HG03064 (cell line): ENCODE results near the gene PWWP2B.

ENCODE experiments used
- ATAC-seq: cut with Tn5 transposase; IDR thresholded peaks from one replicate; pipeline ENCODE4 v1.9.1; 2021; ENCODE audit warnings: low read depth; ENCODE audit not compliant: unreplicated experiment

The PWWP2B gene

GRCh38 chr10:132416566-132417256 is 19.7 kb downstream of the PWWP2B start:
- ATAC-seq: no peak

DNA sequence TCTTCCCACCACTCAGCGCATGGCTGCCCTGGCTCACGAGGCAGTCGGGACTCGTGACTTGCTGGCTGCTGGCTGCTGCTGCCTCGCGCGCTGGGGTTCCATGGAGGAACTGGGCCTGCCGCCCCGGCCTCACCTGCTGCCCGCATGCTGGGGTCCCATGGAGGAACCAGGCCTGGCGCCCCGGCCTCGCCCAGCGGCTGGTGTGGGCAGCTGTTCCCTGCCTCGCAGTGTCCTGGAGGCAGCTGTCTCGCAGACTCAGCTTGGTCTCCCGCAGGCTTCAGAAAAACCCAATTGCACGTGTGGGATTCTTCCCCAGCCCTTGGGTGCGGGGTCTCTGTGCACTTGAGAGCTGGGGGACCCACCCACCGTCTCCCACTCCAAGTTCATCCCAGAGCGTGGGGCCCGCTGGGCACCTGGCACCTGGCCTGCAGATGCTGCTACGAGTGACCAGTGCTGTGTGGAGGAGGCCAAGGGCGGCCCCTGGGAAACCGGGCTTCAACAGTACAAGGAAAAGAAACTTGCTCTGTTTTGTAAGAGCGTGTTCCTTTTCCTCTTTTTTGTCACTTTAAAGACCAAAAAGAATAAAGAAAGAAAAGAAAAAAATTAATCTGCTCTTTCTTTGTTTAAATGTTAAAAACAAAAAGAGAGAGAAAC is 20.4 kb downstream of the PWWP2B start:
- ATAC-seq: no peak

DNA sequence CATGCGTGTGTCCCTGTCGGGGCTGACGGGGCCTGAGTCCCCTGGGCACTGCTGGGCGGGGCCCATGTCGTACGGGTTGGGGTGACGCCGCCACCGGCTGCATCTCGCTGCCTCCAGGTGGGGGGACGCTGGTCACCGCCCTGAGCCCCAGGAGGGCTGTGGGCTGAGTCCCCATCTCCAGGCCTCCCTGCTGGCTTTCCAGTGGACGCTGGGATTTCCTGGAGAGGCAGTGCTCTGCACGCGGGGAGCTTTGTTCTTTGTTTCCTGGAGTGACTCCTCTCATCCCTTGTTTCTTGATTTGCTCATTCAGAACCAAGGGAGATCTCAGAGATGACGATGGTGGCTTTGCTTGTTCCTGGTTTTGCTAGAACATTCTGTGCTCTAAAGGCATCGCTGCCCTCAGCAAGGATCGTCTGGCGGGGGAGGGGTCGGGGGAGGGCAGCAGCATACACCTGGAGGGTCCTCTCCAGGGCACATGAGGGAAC is 21.0 kb downstream of the PWWP2B start:
- no peak for ATAC-seq

GRCh38 chr10:132418527-132419416 is 21.8 kb downstream of the PWWP2B start:
- no peak for ATAC-seq

- no peak for ATAC-seq
These were observed 22.8 kb downstream of the PWWP2B start for GRCh38 chr10:132419538-132420468.

DNA sequence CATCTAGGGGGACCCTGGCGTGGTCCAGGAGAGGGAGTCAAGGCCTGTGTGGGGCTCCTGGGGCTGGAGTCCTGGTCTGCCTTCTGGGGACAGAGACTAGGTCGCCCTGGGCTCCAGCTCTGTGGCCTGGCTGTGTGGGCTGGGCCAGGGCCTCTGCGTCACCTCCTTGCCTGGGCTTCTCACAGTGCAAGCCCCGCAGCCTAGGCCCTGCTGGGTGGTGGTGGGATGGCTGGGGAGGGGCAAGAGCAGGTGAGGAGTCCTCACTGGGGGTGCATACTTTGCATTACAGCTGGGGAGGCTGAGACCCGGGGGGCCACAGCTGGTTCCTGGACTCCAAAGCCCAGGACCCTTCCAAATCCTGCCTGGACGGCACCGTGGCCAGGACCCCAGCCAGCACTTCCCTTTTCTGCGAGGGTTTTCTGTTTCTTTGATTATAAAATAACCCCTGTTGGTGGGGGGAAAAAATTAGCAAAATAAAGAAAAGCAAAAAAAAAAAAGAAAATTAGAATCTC is 23.5 kb downstream of the PWWP2B start:
- ATAC-seq: no peak

GRCh38 chr10:132420981-132421846 is 24.2 kb downstream of the PWWP2B start:
- peak; percentile 47 for ATAC-seq

DNA sequence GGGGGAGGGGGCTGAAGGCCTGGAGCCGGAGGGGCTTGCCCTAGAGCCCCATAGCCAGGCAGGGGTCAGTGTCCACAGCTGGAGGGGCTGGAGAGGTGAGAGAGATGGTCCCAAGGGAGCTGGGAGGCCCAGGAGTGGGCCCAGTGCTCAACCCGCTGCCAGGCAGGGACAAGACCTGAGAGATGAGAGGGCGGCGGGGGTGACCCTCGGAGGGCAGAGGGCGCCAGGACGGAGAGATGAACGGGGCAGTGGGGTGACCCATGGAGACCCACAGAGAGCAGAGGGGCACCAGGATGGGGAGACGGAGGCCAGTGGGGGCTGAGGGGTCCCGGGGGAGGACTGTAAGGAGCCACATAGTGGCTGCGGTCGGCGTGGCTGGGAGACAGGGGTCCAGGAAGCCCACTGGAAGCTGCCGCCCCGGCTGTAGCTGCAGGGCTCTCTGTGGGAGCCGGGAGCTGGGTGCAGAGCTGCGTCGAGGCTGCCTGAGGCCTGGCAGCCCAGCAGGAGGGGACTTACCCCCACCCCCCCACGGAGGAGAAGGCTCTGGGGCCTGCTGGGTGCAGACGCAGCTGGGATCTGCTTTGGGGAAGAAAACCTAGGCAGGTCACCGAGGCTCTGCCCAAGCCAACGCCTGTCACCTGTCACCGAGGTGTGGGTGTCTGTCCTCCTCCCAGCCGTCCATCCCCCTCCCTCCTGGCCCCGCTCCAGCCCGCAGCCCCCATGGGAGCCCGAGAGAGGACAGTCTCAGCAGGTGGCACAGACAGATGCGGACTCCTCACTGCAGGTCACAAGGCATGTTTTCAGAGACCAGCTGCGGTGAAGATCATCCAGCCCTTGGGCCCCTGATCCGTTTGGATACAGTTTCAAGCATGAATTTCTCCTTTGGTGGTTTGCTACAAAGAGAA is 25.1 kb downstream of the PWWP2B start:
- no peak for ATAC-seq

DNA sequence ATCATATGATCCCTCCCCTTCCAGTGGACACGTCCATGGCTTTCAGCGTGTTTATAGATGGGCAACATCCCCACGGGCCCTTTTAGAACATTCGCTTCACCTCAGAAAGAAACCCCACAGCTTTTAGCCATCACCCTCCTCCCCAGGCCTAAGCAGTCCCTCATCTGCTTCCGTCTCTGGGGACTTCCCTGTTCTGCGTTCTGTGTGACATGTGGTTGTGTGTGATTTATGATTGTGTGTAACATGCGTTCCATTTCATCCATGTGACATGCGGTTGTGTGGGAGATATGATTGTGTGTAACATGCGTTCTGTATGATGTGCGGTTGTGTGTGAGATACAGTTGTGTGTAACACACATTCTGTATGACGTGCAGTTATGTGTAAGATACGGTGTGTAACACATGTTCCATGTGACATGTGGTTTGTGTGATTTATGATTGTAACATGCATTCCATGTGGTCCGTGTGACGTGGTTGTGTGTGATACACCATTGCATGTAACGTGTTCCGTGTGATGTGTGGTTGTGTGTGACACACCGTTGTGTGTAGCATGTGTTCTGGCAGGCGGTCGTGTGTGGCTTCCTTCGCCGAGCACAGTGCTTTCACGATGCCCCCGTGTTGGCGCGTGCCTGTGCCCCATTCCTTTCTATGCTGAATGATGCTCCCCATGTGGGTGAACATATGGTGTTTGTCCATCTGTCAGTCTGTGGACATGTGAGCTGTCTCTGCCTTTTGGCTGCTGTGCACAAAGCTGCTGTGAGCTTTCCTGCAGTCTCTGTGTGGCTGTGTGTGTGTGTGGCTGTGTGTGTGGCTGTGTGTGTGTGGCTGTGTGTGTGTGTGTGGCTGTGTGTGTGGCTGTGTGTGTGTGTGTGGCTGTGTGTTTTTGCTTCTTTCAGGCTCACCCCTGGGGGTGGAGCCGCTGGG is 26.2 kb downstream of the PWWP2B start:
- no peak for ATAC-seq

- no peak for ATAC-seq
These were observed 27.2 kb downstream of the PWWP2B start for GRCh38 chr10:132423966-132424861.

DNA sequence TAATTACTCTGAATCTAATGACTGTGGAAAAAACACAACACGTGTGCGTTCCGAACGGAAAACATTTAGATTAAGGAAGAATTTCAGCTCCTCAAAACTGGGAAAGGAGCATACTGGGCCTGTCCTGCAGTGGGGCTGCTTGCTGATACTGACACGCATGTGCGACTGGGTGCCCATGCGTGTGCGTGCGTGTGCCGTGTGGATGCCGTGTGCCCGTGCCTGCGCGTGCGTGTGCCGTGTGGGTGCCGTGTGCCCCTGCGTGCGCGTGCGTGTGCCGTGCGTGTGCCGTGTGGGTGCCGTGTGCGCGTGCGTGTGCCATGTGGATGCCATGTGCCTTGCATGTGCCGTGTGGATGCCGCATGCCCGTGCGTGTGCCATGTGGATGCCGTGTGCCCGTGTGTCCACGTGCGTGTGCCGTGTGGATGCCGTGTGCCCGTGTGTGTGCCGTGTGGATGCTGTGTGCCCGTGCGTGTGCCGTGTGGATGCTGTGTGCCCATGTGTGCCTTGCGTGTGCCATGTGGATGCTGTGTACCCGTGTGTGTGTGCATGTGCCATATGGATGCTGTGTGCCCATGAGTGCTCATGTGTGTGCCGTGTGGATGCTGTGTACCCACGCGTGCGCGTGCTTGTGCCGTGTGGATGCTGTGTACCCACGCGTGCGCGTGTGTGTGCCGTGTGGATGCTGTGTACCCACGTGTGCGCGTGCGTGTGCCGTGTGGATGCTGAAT is 28.2 kb downstream of the PWWP2B start:
- ATAC-seq: no peak

DNA sequence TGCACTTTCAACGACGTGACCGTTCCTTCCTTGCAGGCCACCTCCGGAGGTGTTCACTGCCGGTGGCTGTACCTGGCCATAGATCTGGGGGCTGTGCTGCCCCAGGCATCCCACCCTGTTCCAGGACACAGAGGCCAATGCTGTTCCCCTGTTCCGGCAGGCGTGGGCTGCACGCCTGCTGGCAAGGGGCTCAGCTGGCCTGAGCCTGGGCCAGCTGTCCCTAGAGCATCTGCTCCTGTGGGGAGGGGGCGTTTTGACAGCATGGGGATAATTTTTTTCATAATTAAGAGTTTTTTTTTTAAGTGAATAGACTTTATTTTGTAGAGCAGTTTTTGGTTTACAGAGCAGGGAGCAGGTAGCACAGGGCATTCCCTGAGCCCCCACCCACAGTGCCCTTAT is 28.8 kb downstream of the PWWP2B start:
- ATAC-seq: no peak

DNA sequence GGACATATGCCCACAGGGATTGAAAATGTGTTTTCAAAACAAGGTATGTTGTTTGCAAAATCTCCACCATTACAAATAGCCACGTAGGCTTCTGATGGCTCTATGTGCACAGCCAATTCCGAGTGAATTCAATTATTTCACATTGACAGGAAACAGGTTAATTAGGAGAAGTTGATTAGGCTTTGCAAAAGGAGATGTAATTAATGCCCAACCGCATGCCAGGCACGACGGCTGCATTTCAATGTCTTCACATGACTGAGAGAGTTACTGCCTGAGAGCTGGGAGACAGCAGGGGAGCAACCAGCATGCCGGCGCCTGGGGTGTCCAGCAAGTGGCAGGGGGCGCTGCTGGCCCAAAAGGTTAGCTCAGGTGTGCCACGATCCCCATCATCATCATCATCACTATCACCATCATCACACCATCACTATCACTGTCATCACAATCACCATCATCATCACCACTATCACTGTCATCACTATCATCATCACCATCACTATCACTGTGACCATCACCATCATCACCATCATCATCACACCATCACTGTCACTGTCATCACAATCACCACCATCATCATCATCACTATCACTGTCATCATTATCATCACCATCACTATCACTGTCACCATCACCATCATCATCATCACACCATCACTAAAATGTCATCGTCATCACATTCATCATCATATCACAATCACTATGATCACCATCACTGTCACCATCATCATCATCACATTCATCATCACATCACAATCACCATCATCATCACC is 30.2 kb downstream of the PWWP2B start:
- no peak for ATAC-seq

GRCh38 chr10:132427939-132428367 is 31.0 kb downstream of the PWWP2B start:
- no peak for ATAC-seq
